BLaER1 (cell line): Measurements from ENCODE around the gene U2AF1L4.

Source experiments
- H3K27ac ChIP-seq: shearing (Covaris generic); formaldehyde crosslinking; 2 replicates; pipeline ENCODE4 v1.8.1; 2022
- H3K27me3 ChIP-seq: shearing (Covaris generic); formaldehyde crosslinking; 2 replicates; pipeline ENCODE4 v1.8.1; 2022
- H3K36me3 ChIP-seq: shearing (Covaris generic); formaldehyde crosslinking; 2 replicates; pipeline ENCODE4 v1.8.1; 2022
- H3K4me1 ChIP-seq: shearing (Covaris generic); formaldehyde crosslinking; 2 replicates; pipeline ENCODE4 v1.8.1; 2022
- H3K4me2 ChIP-seq: shearing (Covaris generic); formaldehyde crosslinking; 2 replicates; pipeline ENCODE4 v1.8.1; 2022
- H3K4me3 ChIP-seq: shearing (Covaris generic); formaldehyde crosslinking; 2 replicates; pipeline ENCODE4 v1.8.1; 2022
- H3K9ac ChIP-seq: shearing (Covaris generic); formaldehyde crosslinking; 2 replicates; pipeline ENCODE4 v1.8.1; 2022
- H3K9me3 ChIP-seq: shearing (Covaris generic); formaldehyde crosslinking; 2 replicates; pipeline ENCODE4 v1.8.1; 2022
- H4K20me1 ChIP-seq: shearing (Covaris generic); formaldehyde crosslinking; 2 replicates; pipeline ENCODE4 v1.8.1; 2022
- Cebpa-rat ChIP-seq: shearing (Covaris generic); IDR thresholded peaks from 2 replicates; pipeline ENCODE4 v1.8.1; 2022

U2AF1L4 gene

DNA sequence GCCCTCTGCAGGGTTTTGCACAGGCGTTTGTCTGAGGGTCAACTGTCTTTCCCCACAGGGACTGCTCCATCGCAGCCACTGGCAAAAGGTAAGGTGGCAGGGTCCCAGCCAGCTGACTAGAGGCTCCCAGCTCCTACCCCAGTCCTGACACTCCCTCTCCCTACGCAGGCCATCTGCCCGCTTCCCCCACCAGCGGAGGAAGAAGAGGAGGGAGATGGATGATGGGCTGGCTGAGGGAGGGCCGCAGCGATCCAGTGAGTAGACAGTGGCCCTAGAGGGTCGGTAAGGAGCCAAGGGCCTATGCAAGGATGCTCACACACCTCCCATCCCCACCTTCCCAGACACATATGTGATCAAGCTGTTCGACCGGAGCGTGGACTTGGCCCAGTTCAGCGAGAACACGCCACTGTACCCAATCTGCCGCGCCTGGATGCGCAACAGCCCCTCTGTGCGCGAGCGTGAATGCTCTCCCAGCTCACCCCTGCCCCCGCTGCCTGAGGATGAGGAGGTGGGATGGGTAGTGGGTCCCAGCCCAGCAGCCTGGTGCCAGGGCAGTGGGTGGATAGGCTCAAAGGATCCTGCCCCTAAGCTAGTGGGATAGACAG, 7.6 kb upstream of the U2AF1L4 start:
- no peak overlapping the region for H3K27ac ChIP-seq

GRCh38 chr19:35751839-35752745, 6.9 kb upstream of the U2AF1L4 start:
- Histone ChIP-seq H3K4me2 (no peak overlapping the region), H3K36me3 (peaks cover 34% of the 10 kb centered on the region), H3K4me3 (no peak overlapping the region), H3K9me3 (no peaks in the 10 kb centered on the region), H3K27ac (no peak overlapping the region), H3K27me3 (no peaks in the 10 kb centered on the region), H4K20me1 (no peaks in the 10 kb centered on the region), H3K9ac (no peak overlapping the region), H3K4me1 (peaks cover 38% of the 10 kb centered on the region)
- TF ChIP-seq Cebpa-rat = no peak

More for the DNA sequence above, 7.6 kb upstream of the U2AF1L4 start:
- H3K9me3 ChIP-seq = no peaks in the 10 kb centered on the region
- no peak overlapping the region for H3K4me3 ChIP-seq
- peaks cover 34% of the 10 kb centered on the region for H3K36me3 ChIP-seq
- peaks cover 34% of the 10 kb centered on the region for H3K4me1 ChIP-seq
- H3K9ac ChIP-seq = no peak overlapping the region
- H3K4me2 ChIP-seq = no peak overlapping the region
- no peaks in the 10 kb centered on the region for H4K20me1 ChIP-seq
- H3K27me3 ChIP-seq = no peaks in the 10 kb centered on the region
- TF ChIP-seq Cebpa-rat = no peak

DNA sequence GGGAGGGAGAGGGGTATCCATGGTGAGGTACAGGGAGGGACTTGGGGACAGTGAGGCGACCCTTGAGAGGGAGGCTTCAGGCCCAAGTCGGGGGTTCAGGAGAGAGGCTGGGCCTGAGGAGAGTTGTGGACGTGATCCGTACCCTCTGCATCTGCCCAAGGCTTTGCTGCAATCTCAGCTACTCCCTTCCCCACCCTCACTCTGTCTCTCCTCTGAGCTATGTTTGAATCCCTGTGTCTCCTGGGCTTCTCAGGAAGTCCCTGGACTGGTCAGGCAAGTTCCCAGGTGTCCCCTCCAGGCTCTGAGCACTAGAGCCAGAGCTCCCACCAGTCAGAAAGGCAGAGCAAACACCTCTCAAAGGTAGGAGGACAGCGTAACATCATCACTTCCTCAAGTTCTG, 4.9 kb upstream of the U2AF1L4 start:
- Histone ChIP-seq H3K4me3 (no peak overlapping the region), H3K4me1 (peaks cover 45% of the 10 kb centered on the region), H4K20me1 (no peaks in the 10 kb centered on the region), H3K27me3 (no peaks in the 10 kb centered on the region), H3K36me3 (peaks cover 29% of the 10 kb centered on the region), H3K4me2 (peak overlapping the region; percentile 90), H3K27ac (no peak overlapping the region; the same call in 1 of the 2 replicates), H3K9me3 (no peaks in the 10 kb centered on the region), H3K9ac (peak overlapping the region; percentile 53)
- no peak for TF ChIP-seq Cebpa-rat

DNA sequence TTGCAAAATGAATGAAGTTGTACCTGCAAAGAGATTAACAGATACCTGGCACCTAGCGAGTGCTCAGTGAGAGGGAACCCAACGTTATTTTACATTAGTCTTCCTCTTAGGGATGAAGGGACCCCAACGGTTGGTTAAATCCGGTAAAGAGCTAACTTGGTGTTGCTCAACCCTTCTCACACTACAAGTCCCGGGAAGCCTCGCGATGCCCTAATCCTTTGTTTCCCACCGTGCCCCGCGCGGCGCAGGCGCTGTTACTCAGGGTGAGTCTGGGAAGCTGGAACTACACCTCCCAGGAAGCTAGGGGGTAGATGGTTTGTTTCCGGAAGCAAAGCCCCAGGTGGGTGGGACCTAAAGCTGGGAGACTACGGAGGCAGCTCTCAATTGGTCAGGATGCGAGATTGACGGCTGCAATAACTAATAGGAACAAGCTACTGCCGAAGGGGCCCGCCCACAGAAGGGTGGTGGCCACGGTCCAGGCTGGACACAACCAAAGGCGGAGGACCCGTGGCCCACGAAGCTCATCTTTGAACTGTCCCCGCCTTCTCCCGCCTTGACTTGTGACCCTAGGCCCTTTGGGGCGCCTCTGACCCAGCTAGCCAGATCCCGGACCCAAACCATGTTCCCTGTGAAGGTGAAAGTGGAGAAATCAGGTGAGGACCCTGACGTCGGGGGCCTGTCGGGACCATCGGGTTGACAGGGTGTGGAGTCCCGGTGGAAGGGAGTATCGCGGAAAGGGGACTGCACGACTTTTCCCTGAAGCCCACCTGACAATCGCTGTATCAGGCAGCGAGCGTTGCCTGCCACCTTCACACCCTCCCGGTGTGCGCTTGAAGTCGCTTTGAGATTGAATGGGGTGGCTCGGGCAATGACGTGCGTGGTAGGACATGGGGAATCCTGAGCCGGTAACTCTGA, 3.1 kb upstream of the U2AF1L4 start, which contains the start of gene LIN37:
LIN37 (plus strand) TSS at position 471 of the 915 bp plus-strand sequence; CDS start at position 620, 149 bp downstream.
- TF ChIP-seq Cebpa-rat = peak; percentile 95
- peak within 1 kb of the TSS; percentile 81 for H3K4me3 ChIP-seq
- H3K27me3 ChIP-seq = no peaks in the 10 kb centered on the region
- peak within 1 kb of the TSS; percentile 66 for H3K27ac ChIP-seq
- H3K9me3 ChIP-seq = no peaks in the 10 kb centered on the region
- peaks cover 17% of the 10 kb centered on the region for H3K36me3 ChIP-seq
- peaks cover 58% of the 10 kb centered on the region for H3K4me1 ChIP-seq
- no peaks in the 10 kb centered on the region for H4K20me1 ChIP-seq
- H3K9ac ChIP-seq = peak within 1 kb of the TSS; percentile 81
- peak within 1 kb of the TSS; percentile 94 for H3K4me2 ChIP-seq

DNA sequence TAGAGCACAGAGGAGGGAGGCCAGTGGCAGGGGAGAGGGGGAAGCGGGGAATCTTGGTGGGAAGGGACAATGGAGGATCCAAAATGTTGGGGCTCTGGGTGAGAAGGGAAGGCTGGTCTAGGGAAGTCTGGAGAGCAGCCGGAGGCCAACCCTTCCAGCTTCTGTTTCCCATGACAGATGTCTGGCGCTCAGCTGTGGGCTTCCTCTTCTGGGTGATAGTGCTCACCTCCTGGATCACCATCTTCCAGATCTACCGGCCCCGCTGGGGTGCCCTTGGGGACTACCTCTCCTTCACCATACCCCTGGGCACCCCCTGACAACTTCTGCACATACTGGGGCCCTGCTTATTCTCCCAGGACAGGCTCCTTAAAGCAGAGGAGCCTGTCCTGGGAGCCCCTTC, 1.3 kb upstream of the U2AF1L4 start:
- Histone ChIP-seq H3K4me3 (peak overlapping the region; percentile 74), H3K27me3 (no peaks in the 10 kb centered on the region), H3K9me3 (no peaks in the 10 kb centered on the region), H3K27ac (0 out of 2 replicates have a peak overlapping the region, but pooled peaks have one; percentile 94), H4K20me1 (no peaks in the 10 kb centered on the region), H3K9ac (peak overlapping the region; percentile 79), H3K4me2 (peak overlapping the region; percentile 94), H3K36me3 (no peaks in the 10 kb centered on the region), H3K4me1 (peaks cover 76% of the 10 kb centered on the region)
- no peak for TF ChIP-seq Cebpa-rat

- H3K9ac ChIP-seq = peak overlapping the region; percentile 79
- no peaks in the 10 kb centered on the region for H3K9me3 ChIP-seq
- H3K4me2 ChIP-seq = peak overlapping the region; percentile 94
- peaks cover 79% of the 10 kb centered on the region for H3K4me1 ChIP-seq
- H3K27ac ChIP-seq = peak overlapping the region; percentile 94
- no peaks in the 10 kb centered on the region for H3K36me3 ChIP-seq
- H3K27me3 ChIP-seq = no peaks in the 10 kb centered on the region
- peak overlapping the region; percentile 74 for H3K4me3 ChIP-seq
- no peaks in the 10 kb centered on the region for H4K20me1 ChIP-seq
- TF ChIP-seq Cebpa-rat = no peak
Observed at GRCh38 chr19:35746087-35746462, 857 bp upstream of the U2AF1L4 start.

DNA sequence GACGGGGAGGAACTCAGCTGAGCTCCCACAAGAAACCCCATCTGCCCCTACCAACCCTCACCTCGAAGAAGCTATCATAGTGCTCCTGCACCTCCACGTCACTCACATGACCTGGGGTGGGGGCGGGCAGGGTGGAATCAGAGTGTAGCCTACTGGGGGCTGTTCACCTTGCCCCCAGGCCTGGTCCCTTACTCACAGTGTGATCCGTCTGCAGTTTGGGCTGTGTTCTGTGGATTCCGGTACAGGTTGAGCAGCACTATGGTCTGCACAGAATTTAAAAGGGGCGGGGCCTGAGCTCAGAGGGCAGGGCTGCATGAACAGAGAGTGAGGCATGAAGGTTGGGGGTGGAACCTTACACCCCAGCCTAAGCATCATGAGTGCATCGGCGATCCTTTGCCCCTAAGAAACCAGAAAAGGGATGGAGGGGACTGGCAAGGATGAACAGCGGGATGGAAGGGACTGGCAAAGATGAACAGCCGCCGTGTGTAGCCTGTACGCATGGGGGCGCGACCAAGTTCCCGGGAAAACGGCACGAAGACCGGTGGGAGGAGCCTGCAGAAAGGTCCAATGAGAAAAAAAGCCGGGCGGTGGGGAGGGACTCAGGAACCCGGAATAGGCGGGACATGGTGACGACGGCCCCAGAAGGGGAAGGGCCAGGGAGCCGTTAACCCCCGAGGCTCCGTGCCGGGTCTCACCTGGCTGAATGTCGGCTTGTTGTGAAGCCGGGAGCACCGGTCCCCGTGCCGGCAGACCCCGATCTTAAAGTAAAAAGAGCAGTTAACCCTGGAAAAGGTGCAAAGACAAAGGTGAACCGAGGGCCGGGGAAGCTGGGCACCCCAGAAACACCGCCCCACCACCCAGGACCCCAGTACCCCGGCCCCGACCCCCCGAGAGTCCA, 539 bp downstream of the U2AF1L4 start:
- Histone ChIP-seq H3K4me1 (peaks cover 72% of the 10 kb centered on the region), H3K9ac (peak overlapping the region; percentile 93), H3K4me3 (peak overlapping the region; percentile 74), H3K4me2 (peak overlapping the region; percentile 98), H3K36me3 (no peaks in the 10 kb centered on the region), H3K27me3 (no peaks in the 10 kb centered on the region), H4K20me1 (peaks cover 5% of the 10 kb centered on the region), H3K27ac (peak overlapping the region; percentile 94), H3K9me3 (no peaks in the 10 kb centered on the region)
- TF ChIP-seq Cebpa-rat = no peak

GRCh38 chr19:35743640-35744429, 1.4 kb downstream of the U2AF1L4 start:
- Histone ChIP-seq H3K4me3 (peak overlapping the region; percentile 74), H3K27me3 (no peaks in the 10 kb centered on the region), H4K20me1 (peaks cover 13% of the 10 kb centered on the region), H3K36me3 (peaks cover 7% of the 10 kb centered on the region), H3K9ac (no peak overlapping the region), H3K27ac (no peak overlapping the region), H3K4me2 (peak overlapping the region; percentile 98), H3K9me3 (no peaks in the 10 kb centered on the region), H3K4me1 (peaks cover 69% of the 10 kb centered on the region)
- TF ChIP-seq Cebpa-rat = no peak
